Heart left ventricle (tissue), 16 donors: ENCODE results near the gene MESP2. TPM values are rescaled to one million over a fixed set of nuclear protein-coding genes. Genes with fewer than 3 reads are reported as not detected.

ENCODE experiments used
- ATAC-seq, 4 donors: fragments of 200-7000 bp; cut with Tn5 transposase; one replicate each; pipeline ENCODE4 v1.9.1; 2020 to 2022; ENCODE audit warnings: moderate library complexity in 4 of 4, mild to moderate bottlenecking in 3 of 4, moderate number of reproducible peaks in 1 of 4
- DNase-seq, 5 donors: peaks; one replicate each; pipeline ENCODE4 v3.0.0-alpha.2; 2020
- H3K27ac ChIP-seq, 12 donors: fragments of 200-600 bp; sonication (generic) in 4 of 12; one replicate each; pipeline versions ENCODE4 v1.5.0 to v1.8.0; 2016 to 2022; ENCODE audit warnings: mild to moderate bottlenecking in 2 of 12
- H3K27me3 ChIP-seq, 9 donors: fragments of 200-600 bp; sonication (generic) in 2 of 9; one replicate each; pipeline versions ENCODE4 v1.5.1 to v1.8.0; 2016 to 2022; ENCODE audit warnings: mild to moderate bottlenecking in 3 of 9
- H3K36me3 ChIP-seq, 9 donors: fragments of 200-600 bp; sonication (generic) in 2 of 9; one replicate each; pipeline versions ENCODE4 v1.5.0 to v1.8.0; 2018 to 2022; ENCODE audit warnings: mild to moderate bottlenecking in 2 of 9
- H3K4me1 ChIP-seq, 12 donors: fragments of 200-600 bp; sonication (generic) in 4 of 12; one replicate each; pipeline versions ENCODE4 v1.5.0 to v1.8.0; 2016 to 2022; ENCODE audit warnings: mild to moderate bottlenecking in 3 of 12
- H3K4me3 ChIP-seq, 12 donors: fragments of 200-600 bp; sonication (generic) in 4 of 12; one replicate each; pipeline versions ENCODE4 v1.5.0 to v1.8.0; 2017 to 2022; ENCODE audit warnings: mild to moderate bottlenecking in 9 of 12, moderate library complexity in 4 of 12
- H3K9me3 ChIP-seq, 12 donors: fragments of 200-600 bp; sonication (generic) in 4 of 12; one replicate each; pipeline versions ENCODE4 v1.5.0 to v1.8.0; 2016 to 2022; ENCODE audit warnings: mild to moderate bottlenecking in 1 of 12
- POLR2A ChIP-seq, 2 donors: fragments of 450-650 bp; IDR thresholded peaks; one replicate each; pipeline ENCODE4 v1.6.1; 2017; ENCODE audit warnings: antibody characterized with exemption in 2 of 2, mild to moderate bottlenecking in 2 of 2, moderate library complexity in 2 of 2
- WGBS, 4 donors: extraction: QIAGEN DNeasy Blood & Tissue Kit in 2 of 4; methylation state at CpG; one replicate each; pipeline versions ENCODE4 v1.1.5 to v1.1.7; 2013 to 2018; 5-methylcytosine and 5-hydroxymethylcytosine counted together
- intact Hi-C, 10 donors: fragments of 100-400 bp; cut with DNase I; formaldehyde crosslinking; loops; one replicate each; pipeline versions ENCODE4 v1.11.1 to v1.14.2; 2022
- polyA plus RNA-seq, 2 donors: library from polyadenylated mRNA; stranded (reverse); fragments of 200-250 nt; gene quantifications; one replicate each; pipeline ENCODE4 v1.2.3, GENCODE V29; 2013
- total RNA-seq, 9 donors: library from RNA; depleted of rRNA in 2 of 9; stranded (reverse); fragments of >200 nt in 2 of 9; fragmentation: NEBNext Ultra II Directional in 3 of 9; extraction: Animal tissue kit (Norgen Biotek cat#: 25700) in 3 of 9; gene quantifications; one replicate each; pipeline versions ENCODE4 v1.1.0 to v1.2.4, GENCODE V29; 2016 to 2023
- TF ChIP-seq, protein P1 (sequence below), 12 donors: fragments of 200-600 bp; sonication (generic) in 4 of 12; IDR thresholded peaks; one replicate each; pipeline versions ENCODE4 v1.5.0 to v1.8.0; 2018 to 2022; ENCODE audit warnings: antibody characterized with exemption in 12 of 12, mild to moderate bottlenecking in 5 of 12
- donor health status: ischemic (EF 13 %, LVEDD 7.1; RV severe dilation, severe dysfunction).
- donor health status: healthy with polysubstance abuse.
- donor health status: DM: no; HTN: yes; CAD: no.
- donor health status: DM: no; HTN: no; CAD: no.
- donor health status: ischemic (EF 25% LVEDD 6.9; RV normal size, moderate dysfunction).
- donor health status: ischemic (EF 25% LVEDD 5.7; RV mildly dilated, moderate dysfunction).
- donor health status: healthy.
- donor health status: DM: yes; HTN: yes; CAD: no.
- donor health status: ischemic (EF 35%, LVEDD 5.7; RV mildly dilated, moderate dysfunction).
- donor health status: nonischemic (EF 11% LVEDD 7.7; RV severe dilation, severe dysfunction).
- donor health status: DM: yes; HTN: yes; CAD: no.
- donor health status: PGD.
- donor health status: ischemic (EF 29% LVEDD 5.4; RV normal size, mild dysfunction).
- donor health status: nonischemic (EF 23%, LVEDD 6.1; RV moderate dilation, normal function).

MESP2 gene
- total and polyA plus RNA-seq, 11 donors = 0.16 to 0.65 (median 0.58) TPM; not detected in 7

DNA sequence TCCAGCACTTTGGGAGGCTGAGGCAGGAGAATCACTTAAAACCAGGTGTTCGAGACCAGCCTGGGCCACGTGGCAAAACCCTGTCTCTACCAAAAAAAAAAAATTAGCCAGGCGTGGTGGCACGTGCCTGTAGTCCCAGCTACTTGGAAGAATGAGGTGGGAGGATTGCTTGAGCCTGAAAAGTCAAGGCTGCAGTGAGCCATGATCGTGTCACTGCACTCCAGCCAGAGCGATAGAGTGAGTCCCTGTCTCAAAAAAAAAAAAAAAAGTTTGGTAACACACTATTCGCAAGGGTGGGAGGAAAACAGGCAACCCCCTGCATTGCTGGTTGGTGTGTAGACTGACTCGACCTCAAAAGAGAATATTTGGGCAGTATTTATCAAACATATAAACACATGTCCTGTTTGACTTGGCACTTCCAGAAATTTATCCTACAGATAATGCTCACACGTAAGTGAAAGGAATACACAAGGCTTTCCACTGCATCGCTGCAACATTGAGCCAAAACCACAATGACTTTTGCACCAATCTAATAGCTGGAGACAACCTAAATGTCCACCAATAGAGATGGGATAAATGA, 41.7 kb downstream of the MESP2 start:
- WGBS, 4 donors = 62 to 72% (median 64%) methylated on average over 10 of the region's 10 CpGs
- Histone ChIP-seq H3K27ac (no peak overlapping the region), H3K9me3 (peaks cover 0 to 6% (median 0%) of the 10 kb centered on the region in 12 donors), H3K4me3 (no peak overlapping the region), H3K27me3 (peaks cover 8 to 39% (median 22%) of the 10 kb centered on the region in 9 donors), H3K36me3 (no peaks in the 10 kb centered on the region), H3K4me1 (peaks cover 0 to 36% (median 6%) of the 10 kb centered on the region in 12 donors)
- no peak for ATAC-seq
- no peak for TF ChIP-seq POLR2A (IDR thresholded peaks at IDR 0.05)
- TF ChIP-seq, protein P1, sequence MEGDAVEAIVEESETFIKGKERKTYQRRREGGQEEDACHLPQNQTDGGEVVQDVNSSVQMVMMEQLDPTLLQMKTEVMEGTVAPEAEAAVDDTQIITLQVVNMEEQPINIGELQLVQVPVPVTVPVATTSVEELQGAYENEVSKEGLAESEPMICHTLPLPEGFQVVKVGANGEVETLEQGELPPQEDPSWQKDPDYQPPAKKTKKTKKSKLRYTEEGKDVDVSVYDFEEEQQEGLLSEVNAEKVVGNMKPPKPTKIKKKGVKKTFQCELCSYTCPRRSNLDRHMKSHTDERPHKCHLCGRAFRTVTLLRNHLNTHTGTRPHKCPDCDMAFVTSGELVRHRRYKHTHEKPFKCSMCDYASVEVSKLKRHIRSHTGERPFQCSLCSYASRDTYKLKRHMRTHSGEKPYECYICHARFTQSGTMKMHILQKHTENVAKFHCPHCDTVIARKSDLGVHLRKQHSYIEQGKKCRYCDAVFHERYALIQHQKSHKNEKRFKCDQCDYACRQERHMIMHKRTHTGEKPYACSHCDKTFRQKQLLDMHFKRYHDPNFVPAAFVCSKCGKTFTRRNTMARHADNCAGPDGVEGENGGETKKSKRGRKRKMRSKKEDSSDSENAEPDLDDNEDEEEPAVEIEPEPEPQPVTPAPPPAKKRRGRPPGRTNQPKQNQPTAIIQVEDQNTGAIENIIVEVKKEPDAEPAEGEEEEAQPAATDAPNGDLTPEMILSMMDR (IDR thresholded peaks at IDR 0.05) = no peak
- DNase-seq = no peak
- intact Hi-C loops = no loop called here

DNA sequence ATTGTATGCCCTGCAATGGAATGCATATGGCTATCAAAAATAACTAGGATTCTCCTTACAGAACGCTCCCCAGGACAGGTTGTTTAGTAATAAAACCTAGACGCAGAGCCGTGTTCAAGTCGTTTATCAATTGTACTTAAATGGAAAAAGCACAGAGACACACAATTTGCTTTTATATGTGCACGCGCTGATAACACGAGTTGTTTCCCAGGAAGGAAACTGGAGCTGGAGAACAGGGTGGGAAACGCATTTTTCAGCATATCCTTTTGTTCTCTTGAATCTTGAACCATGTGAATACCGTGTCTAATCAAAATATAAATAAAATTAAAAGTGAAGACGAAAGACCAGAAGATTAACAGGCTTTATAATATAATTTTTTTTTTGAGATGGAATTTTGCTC, 42.2 kb downstream of the MESP2 start:
- peaks cover 8 to 38% (median 22%) of the 10 kb centered on the region in 9 donors for H3K27me3 ChIP-seq
- H3K27ac ChIP-seq = no peak overlapping the region
- H3K9me3 ChIP-seq = peaks cover 0 to 6% (median 0%) of the 10 kb centered on the region in 12 donors
- no peak for ATAC-seq
- 46 to 65% (median 53%) methylated on average over 10 of the region's 10 CpGs for WGBS, 4 donors
- H3K36me3 ChIP-seq = no peaks in the 10 kb centered on the region
- no peak for DNase-seq
- intact Hi-C loops = no loop called here
- peaks cover 0 to 36% (median 6%) of the 10 kb centered on the region in 12 donors for H3K4me1 ChIP-seq
- TF ChIP-seq, protein P1 (IDR thresholded peaks at IDR 0.05) = no peak
- no peak for TF ChIP-seq POLR2A (IDR thresholded peaks at IDR 0.05)
- no peak overlapping the region for H3K4me3 ChIP-seq

DNA sequence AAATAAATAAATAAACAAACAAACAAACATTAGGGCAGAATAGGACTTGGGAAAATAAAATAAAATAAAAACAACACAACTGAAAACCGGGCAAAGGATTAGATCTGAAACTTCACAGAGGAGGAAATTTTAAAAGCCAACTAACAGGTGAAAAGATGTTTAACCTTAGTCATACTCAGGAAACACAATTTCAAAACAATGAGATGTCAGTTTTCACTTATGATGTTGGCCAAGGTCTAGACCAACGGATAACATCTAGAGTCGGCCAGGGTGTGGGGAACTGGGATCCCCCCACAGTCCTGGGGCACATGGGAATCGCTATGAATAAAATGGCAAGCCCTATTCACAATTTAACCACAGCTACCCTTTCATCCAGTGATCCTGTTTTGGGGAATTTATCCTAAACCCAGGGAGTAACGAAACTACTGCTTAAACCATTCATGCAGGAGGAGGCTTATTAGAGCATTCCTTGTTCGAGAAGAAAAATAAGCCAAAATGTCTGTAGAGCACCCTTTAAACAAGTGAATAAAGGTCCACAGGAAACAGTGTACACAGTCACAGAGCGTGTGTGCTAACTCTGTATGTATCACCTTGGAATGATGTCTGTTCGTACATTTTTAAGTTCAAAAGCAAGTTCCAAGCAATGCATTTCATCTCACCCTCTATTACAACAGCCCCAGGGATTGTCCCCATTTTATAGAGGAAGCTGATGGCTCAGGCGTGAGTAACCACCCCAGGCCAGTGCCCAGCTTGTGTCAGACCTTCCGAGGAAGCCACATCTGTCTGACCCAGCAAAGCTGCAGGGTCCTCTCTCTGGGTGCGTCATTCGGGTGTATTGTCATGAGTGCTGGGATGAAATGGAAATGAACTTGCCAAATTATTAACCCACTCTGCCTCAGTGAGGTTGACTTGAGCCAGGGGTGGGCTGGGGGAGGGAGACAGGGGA, 44.8 kb downstream of the MESP2 start:
- no peak overlapping the region for H3K4me3 ChIP-seq
- ATAC-seq (peak; percentile 18 to 76 (median 48)), DNase-seq (no peak)
- no peaks in the 10 kb centered on the region for H3K36me3 ChIP-seq
- intact Hi-C loops = loop anchor here in 3 of 10 donors (5.0 to 10.0 kb wide), 2 partner anchors 39 to 46 kb away; partner anchors contain the start of gene MESP2 (in 2 of the 3)
- peaks cover 0 to 41% (median 0%) of the 10 kb centered on the region in 12 donors for H3K4me1 ChIP-seq
- TF ChIP-seq, protein P1 (IDR thresholded peaks at IDR 0.05) = no peak
- TF ChIP-seq POLR2A (IDR thresholded peaks at IDR 0.05) = no peak
- H3K9me3 ChIP-seq = peaks cover 0 to 1% (median 0%) of the 10 kb centered on the region in 12 donors
- peak overlapping the region in 1 of 12 donors; percentile 64 for H3K27ac ChIP-seq
- H3K27me3 ChIP-seq = peaks cover 0 to 11% (median under 1%) of the 10 kb centered on the region in 9 donors
- WGBS, 4 donors = 67 to 73% (median 70%) methylated on average over 12 of the region's 12 CpGs

DNA sequence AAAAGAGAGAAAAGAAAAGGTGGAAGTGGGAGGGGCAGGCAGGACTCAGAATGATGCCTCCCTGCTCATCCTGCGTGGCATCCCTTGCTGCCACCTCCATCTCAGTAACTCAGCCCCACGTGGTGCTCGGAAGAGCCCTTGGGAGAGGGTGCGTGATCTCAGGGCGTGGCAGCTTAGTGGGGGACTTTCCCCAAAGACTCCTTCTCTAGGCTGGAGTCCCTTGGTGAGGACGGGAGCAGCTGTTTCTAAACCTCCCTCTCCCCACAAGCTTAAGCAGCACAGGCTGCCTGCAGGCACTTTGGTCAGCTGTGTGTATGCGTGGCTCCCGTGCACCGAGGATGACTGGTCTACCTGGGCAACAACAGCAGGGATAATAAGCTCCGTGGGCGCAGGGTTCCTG, 45.9 kb downstream of the MESP2 start:
- H3K27me3 ChIP-seq = peaks cover 0 to 10% (median 0%) of the 10 kb centered on the region in 9 donors
- intact Hi-C loops = loop anchor here in 3 of 10 donors (5.0 to 10.0 kb wide), 2 partner anchors 40 to 47 kb away; partner anchors contain the start of gene MESP2 (in 2 of the 3)
- no peak for DNase-seq
- no peaks in the 10 kb centered on the region for H3K36me3 ChIP-seq
- TF ChIP-seq, protein P1 (IDR thresholded peaks at IDR 0.05) = no peak
- TF ChIP-seq POLR2A (IDR thresholded peaks at IDR 0.05) = no peak
- 49 to 67% (median 64%) methylated on average over 8 to 11 of the region's 11 CpGs for WGBS, 4 donors
- no peak overlapping the region for H3K4me3 ChIP-seq
- peak overlapping the region in 1 of 12 donors; percentile 64 for H3K27ac ChIP-seq
- no peak for ATAC-seq
- no peaks in the 10 kb centered on the region for H3K9me3 ChIP-seq
- H3K4me1 ChIP-seq = peaks cover 0 to 50% (median 0%) of the 10 kb centered on the region in 12 donors
